Stimulated activated CD8-positive, alpha-beta memory T cell treated with anti-CD3 and anti-CD28 coated beads, Interleukin-12 subunit alpha, Interleukin-12 subunit beta, amount 100 ng/mL, for 1 hour (primary cell): Measurements from ENCODE around the gene DDX41.
"Not testable (repeated sequence)": the region's sequence is repeated elsewhere in the genome, so short reads cannot be mapped to it uniquely, and the experiment has no call there.

Experiments
- DNase-seq: peaks from one replicate; pipeline ENCODE4 v3.0.0-alpha.2; 2020; ENCODE audit warnings: low read depth

The DDX41 gene

DNA sequence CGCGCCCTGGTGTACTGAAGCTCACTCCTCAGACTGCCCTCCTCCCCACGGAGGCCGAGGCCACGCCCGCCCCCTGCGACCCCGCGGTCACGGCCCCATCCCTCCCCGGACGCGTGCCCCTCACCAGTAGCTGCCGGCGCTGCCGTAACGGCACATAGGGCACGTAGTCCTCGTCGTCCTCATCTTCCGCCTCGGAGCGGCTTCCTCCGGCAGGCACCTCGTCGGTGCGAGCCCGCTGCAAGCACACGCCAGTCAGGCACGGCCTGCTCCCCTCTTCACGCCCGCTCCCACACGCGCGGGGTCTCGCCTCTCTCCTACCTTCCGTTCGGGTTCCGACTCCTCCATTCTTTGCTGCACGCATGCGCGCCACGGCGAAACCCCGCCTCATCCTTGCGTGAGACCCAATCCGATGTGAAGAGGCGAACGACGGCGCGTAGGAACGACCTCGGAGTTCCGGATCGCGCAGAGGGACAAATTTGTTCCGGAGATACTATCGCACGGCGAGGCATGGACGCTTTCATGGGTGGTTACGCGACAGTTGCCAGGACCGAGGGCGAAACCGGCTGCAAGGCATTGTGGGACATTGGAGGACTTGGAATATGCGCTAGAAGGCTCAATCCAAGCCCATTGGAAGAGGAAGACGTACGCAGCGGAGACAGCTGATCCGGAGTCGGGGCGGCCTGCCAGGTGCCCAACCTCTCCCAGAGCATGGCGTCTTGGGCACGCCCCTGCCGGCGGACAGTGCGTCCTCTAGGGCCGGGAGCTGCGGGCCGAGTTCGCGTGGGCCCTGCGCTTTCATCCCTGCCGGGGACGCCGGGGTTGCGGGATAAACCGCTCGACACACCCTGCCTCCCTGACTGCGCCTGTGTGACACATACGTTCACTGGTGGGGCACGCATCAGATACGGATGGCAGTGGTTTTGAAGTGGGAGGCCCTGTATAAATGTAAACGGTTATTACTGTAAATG is at the start of gene DDX41:
Gene DDX41, minus strand, starts transcription at position 361 of the 968 bp plus-strand sequence. Its CDS starts 16 bp downstream, at position 345.
- peak; percentile 92 for DNase-seq

DNA sequence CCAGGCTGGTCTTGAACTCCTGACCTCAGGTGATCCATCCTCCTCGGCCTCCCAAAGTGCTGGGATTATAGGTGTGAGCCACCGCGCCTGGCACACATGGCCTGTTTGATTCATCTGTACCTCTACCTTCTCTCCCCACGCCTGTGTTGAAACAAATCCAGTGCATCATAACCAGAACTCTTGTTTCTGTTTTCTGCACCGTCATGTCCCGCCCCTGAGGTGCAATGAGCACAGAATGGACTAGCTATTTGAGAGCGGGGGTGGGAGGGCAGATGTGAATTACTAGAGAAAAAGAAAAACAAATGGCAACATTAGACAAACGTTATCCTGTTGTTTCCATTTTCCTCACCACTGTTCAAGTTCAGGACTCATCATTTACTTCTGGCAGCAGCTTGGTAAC is 48.3 kb upstream of the DDX41 start:
- no peak for DNase-seq

DNA sequence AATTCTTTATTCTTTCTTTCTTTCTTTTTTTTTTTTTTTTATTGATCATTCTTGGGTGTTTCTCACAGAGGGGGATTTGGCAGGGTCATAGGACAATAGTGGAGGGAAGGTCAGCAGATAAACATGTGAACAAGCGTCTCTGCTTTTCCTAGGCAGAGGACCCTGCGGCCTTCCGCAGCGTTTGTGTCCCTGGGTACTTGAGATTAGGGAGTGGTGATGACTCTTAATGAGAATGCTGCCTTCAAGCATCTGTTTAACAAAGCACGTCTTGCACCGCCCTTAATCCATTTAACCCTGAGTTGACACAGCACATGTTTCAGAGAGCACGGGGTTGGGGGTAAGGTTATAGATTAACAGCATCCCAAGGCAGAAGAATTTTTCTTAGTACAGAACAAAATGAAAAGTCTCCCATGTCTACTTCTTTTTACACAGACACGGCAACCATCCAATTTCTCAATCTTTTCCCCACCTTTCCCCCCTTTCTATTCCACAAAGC is 42.7 kb upstream of the DDX41 start:
- DNase-seq, result not testable (repeated sequence)

DNA sequence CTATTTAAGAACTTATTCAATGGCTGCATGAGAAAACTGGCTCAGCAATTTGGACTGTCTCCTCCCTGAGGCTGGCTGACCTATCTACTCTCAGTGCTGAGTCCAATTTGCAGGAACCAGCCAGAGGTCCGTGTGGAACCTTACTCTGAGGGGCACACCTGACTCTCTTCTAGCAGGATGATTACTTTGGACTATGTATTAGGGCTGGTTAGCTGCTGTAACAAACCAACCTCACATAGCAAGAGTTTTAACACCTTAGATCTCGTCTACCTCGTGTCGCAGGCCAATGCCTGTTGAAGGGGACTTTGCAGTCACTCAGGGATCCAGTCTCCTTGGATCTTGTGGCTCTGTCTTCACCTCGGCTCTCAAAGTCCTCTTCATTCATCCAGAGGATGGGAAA is 41.0 kb upstream of the DDX41 start:
- DNase-seq, result no peak

DNA sequence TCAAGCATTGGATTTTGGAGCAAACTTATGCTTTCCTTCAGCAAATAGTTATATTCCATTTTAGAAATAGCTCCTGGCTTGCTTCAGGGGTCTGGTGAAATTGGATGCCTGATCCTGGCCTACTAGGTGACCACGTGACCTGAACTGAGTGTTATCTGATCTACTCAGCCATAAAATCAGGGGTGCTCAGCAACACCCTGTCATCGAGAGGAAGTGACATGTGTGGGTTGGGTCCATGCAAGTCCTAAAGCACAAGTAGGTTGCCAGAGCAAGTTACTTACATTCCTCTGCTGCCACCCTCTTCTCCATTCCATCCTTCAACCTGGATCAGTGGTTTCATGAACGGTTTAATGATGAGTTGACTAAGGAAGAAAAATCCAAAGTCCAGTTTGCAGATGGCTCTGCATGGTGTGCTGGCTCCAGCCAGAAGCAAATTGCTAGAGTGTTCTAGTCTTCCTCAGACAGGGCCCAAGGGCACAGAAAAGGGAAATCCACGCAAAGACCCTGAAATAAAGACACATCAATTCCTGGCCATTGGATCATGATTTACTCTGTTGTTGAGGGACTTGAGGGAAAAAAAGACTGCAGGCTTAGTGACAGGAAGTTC is 40.4 kb upstream of the DDX41 start:
- no peak for DNase-seq

DNA sequence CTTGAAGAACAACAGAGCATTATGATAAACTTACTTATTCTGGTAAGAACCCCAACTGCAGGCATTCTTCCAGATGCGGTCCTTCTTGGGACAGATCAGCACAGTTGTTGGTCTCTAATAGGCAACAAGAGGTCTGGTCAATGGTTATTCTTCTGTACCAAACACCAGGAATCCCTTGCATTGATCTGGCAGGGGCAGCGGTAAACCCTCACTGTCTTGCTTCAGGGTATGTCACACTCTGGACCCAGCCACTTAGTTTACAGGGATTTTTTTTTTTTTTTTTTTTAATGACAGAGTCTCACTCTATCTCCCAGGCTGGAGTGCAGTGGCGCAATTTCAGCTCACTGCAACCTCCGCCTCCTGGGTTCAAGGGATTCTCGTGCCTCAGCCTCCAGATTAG is 38.9 kb upstream of the DDX41 start:
- DNase-seq, result no peak

DNA sequence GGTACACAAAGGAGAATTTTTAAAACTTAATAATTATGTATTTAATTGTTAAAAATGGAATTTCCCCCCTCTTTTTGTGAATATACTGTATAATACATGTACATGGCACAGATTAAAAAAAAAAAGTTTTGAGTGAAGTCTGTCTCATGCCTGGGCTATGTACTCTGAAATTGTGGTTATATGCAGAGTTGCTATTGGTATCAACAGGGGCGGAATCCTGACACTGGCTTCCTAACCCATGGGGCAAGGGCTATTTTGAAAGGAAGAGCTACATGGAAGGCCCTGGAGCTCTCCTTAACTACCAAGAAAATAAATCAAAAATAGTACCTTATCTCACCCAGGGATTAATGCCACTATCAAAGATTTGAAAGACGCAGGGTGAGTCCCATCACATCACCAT is 38.5 kb upstream of the DDX41 start:
- no peak for DNase-seq

DNA sequence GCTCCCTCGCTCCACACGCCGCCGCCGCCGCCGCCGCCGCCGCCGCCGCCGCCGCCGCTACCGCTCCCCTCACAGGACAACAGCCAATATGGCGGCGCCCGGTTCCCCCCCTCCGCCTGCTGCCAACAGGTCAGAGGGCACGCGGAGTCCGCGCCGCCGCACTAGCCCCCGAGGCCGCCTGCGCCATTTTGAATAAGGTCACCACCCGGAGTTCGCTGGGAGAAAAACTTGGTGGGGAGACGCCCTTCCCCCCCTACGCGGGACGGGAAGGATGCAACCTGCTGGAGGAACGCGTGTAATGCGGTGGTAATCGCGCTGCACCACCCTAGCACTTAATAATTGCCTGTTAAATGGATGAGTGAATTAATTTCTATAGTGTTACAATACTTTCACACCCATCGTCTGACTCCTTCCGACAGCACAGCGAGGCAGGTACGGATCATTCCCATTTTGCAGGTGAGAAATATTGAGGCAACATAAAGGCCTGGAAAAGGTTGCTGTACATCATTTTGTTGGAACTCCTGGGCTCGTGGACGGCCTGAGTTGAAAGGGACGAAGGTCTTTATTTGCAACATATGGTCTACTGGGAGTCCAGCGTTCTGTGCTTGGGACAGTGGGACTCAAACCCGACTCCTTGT is 37.8 kb upstream of the DDX41 start, which contains the start of gene FAM193B:
Gene FAM193B, minus strand, starts transcription at position 90 of the 638 bp plus-strand sequence. CDS start 105 bp downstream, outside the sequence.
- peak; percentile 93 for DNase-seq

DNA sequence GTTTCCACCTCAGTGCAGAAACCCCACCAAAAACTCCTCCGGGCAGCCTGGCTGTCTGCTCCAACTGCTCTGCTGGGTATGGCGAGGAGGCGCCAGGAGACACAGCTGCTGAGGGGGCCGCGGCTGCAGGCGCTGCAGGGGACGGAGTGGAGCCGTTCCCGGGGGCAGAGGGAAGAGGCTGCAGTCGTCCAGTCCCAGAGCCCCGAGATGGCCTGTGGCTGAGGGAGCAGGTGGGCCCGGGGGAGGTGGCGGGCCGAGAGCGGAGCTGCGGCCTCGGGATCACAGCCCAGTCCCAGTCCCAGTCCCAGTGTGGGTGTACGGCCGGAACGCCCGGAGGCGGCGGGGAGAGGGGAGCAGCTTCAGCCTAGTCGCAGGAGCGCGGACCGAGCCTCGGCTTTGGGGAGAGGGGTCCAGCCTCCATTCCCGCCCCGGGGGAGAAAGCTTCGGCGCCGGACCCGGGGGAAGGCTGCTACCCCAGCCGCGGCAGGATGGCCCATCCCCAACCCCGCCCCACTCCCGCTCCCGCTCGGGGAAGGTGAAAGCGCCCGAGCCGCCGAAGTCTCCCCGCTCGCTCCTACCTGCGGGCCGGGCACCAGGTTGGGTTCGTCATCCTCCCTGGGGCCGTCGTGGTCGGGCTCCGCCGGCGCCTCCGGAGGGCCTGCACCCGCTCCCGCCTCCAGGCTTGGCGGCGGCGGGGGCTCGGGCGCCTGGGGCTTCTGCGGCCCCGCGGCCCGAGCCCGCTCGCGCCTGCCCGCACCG is 37.1 kb upstream of the DDX41 start:
- DNase-seq, result no peak

DNA sequence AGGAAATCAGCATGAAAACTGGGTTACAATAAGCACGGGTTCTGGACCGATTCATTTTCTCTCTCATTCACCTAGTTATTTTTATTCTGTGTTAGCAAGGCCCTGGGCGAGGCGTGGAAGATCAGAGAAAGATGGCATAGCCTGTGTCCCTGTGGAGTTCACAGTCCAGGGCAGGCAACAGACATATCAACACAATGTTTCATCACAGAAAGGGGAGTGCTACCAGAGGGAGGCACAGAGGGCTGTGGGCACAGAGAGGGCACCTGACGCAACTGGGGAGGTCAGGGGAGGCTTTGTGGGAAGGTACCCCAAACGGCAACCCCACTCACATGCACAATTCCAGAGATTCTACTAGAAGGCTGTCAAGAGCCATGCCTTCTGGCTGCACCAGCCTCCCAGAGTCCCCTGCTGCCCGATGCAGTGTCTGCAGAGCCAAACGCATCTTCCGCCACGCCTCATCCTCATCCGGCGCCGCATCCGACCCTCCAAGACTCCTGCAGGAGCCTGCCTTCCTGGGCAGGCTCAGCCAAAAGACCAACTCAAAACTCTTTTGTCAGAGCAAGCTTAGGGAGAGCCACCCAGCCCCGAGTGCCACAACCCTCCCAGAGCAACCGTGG is 36.2 kb upstream of the DDX41 start:
- DNase-seq, result no peak

DNA sequence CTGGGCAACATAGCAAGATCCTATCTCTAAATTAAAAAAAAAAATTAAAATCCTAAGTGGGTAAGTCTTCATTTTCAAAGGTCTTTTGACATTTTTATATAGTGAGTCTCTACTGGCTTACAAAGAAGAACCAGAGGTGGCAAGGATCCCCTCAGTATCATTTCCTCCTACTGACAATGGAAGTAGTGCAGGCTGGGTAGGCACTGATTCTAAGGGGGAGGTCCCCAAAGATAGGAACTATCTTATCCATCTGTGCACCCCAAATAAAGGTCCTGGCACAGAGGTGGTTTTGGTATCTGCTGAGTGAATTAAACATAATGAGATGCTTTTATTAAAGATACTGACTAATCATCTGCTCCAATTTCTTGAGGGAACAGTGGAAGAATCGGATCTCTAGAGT is 33.4 kb upstream of the DDX41 start:
- DNase-seq, result no peak

DNA sequence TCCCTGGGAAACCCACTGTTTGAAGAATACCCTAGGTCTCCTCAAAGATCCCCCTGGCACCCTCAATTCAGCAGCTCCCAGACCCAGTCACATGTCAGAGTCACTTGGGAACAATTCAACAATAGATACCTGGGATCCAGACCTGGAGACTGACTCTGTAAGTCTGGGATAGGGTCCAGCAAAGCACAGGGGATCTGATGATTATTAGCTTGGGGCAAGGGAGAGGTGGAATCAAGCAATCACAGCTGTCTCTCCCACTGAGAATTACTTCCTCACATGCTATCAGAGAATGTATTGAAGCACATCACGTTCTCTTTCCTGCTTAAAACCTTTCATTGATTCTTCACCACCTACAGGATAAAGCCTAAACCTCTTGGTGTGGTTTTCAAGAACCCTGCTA is 31.7 kb upstream of the DDX41 start:
- DNase-seq, result no peak

DNA sequence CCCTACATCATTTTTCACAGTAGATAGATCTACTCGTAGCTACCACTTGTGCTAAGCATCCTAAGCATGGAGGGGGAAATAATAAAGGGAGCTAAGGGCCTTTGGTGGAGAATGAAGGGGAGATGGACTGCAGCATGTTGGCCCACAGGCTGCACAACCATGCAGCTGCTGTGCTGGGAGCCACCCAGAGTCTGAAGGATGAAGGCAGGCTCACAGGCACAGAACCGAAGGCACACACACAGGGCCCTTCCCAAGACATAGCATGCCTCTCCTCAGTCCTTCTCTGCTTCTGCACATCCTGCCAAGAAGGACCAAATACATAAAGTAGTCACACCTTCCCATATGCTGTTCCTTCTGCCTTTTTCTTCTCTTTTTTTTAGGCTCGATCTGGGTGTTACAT is 31.0 kb upstream of the DDX41 start:
- DNase-seq, result no peak

DNA sequence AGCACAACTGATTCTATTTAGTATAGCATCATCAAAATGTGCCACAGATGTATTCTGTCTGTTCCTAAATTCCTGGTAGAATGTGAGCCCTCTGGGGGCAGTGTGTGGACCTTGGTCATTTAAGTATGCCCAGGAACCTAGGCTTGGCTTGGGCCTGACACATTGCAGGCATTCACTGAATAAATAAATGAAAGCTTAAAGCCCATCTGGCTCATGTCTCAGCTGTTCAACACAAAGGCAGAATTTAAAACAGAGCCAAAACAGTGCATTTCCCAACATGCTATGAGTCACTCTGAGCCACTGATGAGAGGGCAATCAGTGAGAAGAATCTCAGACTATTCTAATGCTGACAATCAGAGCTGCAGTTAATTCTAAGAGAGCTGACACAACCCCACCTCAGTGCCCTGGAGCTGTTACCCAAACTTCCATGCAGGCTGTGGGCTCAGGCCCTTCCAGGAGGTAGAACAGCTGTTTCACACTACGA is 29.5 kb upstream of the DDX41 start:
- DNase-seq, result no peak

DNA sequence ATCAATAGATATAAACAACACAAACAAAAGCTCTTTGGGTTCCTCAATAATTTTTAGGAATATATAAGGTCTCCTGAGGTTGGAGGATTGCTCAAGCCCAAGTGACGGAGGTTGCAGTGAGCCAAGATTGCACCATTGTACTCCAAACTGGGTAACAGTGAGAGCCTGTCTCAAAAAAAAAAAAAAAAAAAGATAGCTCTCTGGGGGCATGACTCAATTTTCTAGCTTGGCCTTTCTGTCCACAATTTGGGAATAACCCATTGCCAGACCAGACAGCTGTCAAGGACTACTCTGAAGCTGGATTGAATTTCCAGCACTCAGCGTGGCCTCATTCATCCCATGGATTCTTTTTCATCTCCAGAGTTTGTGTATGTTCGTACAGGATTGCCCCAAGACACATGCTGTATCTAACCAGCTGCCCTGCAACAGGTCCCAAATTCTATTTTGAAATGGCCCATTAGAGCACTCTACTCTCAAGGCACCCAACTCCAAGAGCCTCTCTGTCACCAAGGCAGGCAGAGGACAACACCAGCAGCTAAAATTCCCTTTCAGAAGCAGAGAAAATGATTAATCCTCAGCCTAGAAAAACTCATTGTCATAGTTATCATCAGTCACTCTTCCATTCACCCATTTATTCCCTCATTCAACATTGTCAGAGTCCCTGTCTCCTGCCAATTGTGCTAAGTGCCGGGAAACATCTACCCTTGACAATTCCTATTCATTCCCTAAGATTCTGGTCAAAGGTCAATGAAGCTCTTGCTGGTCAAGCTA is 28.9 kb upstream of the DDX41 start:
- DNase-seq, result no peak

DNA sequence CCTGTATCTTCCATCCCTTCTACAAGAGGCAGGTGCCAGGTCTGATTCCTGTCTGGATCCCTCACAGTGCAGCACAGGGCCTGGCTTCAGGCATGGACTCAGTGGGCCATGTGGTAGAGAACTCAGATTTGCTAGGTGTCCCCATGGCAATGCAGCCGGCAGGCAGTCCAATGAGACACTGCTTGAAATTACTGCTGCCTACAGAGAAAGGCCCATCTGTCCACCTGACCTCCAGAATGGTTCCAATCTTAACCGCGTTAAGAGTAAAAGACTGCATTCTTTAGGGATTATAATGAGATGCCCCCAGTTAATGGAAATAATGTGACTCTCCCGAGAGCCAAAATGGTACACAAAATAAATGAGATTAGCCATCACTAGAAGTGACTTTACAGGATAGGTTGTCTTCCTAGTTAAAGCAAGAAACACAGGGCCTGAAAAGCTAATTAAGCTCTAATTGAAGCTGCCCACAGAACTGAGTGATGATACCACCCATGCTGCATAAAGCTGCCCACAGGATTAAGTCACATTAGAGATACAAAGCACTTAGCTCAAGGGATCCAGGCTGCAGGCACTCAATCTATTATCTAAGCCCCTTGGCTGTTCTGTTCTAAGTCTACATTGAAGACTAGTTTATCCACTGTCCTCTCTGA is 26.2 kb upstream of the DDX41 start:
- DNase-seq, result no peak

DNA sequence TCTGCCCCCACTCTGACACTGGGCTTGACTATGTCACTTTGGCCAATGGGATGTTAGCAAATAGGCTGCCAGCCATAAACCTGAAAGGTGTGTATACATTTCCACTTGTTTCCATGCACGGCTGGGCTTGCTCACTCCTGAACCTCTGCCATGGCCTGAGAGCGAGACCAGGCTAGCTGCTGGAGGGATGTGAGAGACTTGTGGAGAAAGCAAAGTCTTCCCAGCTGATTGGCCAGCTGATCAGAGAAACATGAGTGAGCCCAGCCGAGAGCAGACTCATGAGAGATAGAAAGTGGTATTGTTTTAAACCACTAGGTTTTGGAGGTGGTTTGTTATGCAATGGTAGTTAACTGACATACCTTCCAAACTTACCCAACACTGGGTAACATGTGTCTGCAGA is 23.7 kb upstream of the DDX41 start:
- DNase-seq, result no peak

DNA sequence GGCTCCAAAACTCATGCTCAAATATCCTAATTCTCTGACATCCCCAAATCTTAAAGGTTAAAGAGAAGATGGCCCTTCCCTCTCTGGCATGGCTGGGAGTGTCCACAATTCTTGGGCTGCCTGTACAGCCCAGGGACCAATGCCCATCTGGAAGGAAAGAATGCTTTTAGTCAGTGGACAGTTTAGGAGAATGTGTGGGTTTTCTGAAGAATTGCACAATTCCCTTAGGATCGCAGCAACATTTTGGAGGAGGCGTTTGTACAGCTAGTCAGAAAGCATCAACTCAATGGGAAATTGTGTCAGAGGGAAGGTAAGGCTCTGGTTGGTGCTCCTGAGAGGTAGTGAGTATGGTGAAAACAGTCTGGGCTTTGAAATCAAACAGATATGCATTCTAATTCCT is 22.6 kb upstream of the DDX41 start:
- DNase-seq, result no peak

DNA sequence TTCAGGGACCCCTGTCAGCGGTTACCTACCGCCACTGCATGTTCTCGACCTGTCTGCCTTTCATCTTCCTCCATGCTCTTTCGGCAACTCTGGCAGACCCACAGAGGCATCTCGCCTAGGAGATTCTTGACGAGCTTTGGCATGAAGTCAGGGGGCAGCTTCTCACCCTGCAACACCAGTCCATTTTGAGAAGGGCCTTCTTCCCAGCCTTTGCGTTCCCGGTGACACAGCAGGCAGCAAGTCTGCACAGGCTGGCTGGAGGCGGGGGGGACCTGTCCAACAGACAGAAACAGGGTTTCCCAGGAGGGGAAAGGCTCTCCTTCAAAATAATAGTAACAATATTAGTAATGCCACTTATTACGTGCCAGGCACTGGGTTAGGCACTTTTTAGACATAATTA is 22.1 kb upstream of the DDX41 start:
- no peak for DNase-seq
